GM19397 (cell line): ENCODE measurements around the gene MAN1A1.
"Not testable (repeated sequence)": the region's sequence is repeated elsewhere in the genome, so short reads cannot be mapped to it uniquely, and the experiment has no call there.

Experiments
- ATAC-seq: cut with Tn5 transposase; IDR thresholded peaks from one replicate; pipeline ENCODE4 v1.9.1; 2021; ENCODE audit warnings: mild to moderate bottlenecking, moderate library complexity; ENCODE audit not compliant: unreplicated experiment

Gene MAN1A1

DNA sequence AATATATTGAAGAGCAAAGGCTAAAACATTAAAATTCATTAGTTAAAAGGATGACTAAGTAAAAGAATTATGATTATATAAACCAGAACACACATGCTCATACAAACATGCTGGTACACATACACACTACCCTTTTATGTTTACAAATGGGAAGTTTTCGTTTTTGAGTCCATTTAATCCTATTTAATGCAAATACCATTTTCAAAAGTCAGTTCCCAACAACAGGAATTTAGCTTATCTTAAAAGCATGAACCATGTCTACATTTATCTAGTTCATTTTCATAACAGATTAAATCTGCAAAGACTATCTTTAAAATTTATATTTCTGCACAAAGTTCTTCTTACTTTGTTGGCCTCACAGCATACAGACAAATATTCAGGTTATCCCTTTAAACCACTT is 42.5 kb downstream of the MAN1A1 start:
- ATAC-seq = no peak

DNA sequence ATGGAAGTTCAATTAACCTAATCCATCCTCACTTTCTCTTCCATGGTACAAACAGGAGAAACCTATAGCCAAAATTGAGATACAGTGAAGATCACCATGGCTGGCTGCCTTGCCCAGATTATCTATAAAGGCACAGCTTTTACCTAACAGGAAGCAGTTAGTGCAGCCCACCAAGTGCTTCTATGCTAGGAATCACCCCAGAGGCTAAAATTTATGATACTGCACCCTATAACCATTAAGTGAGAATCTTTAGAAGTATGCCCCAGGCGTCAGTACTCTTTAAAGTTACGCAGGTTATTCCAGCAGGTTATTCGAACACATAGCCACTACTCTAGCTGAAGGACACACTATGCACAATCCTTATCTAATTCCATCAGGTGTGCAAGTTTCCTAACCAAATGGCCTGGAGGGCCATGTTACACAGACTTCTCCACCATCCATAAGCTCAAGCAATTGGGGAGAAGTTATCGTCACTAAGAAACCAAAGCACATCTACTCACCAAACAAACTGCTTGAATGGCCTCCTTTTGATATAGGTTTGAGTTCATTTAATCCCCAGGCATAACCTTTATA is 43.1 kb downstream of the MAN1A1 start:
- ATAC-seq = no peak

DNA sequence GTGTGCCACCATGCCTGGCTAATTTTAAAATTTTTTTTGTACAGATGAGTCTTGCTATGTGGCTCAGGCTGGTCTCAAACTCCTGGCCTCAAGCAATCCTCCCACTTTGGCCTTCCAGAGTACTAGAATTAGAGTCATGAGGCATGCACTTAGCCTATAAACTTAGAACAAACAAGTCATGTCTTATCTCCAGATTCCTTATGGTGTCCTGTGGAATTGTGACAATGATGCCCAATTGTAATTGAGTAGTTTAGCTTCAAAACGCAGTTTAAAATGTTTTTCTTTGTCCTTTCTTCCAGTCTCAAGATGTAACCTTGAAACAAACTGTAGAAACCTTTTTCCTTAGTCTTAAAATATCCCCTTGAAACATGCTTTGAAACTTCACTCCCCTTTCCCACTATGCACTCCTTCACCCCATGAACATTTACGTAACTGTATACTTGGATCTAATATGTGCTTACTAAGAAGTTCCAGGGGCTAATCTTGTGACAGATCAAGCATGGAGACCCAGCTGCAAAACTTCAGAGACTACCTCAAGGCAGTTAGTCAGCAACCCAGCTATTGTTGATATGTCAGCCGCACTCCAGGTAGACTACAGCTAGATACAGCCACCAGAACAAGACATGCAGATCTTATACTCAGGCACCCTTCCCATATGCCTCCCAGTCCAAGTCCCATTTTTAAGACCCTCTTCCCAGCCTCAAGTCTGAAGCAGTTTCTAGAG is 46.2 kb downstream of the MAN1A1 start:
- ATAC-seq = no peak

DNA sequence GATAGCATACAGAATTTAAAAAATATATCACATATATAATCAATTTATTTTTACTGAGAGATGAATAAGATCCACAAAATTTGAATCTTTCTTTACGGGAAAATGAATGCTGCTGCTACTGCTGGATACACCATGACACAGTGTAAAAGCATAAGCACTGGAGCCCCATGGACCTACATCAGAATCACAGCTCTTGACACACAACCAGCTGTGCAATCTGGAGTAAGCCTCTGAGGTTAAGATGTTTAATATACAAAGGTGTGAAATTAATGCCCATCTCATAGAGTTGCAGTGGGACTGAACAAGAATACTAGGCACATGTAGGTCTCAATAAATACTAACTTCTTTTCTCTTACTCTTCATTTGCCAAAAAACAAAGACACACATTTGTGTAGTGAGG is 48.1 kb downstream of the MAN1A1 start:
- no peak for ATAC-seq

DNA sequence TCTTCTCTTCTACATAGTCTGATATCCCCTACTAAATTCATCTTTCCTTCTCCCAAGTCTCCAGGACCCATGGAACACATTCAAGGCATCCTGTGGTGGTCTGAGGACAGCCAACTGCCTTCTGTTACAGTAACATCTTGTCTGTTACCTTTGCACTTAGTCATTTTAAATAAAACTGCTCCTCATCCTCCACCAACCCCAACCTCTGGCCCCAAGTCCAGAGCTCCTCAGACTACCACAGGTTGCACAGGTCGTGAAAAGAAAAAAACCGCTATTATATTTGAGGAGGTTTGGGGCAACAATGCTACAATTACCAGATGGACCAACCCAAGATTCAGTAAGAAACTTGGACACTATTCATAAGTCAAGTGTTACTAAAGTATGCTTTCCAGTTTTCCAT is 49.9 kb downstream of the MAN1A1 start:
- no peak for ATAC-seq

DNA sequence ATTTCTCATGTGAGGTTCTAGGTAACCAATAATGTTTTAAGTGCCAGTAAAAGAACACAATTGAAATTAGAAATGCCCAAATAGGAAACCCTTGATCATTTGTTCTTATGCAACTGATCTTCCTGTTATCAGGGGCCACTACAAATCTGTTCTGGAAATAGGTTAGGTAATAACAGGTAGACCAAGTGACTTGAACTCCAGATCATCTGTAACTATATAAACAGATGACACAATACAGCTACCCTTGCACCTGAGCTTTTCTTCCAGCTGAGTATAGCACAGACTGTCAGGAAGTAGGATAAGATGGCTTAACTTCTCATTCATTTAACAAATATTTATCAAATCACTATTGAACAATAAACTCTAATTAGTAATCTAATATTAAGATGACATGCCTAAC is 52.5 kb downstream of the MAN1A1 start:
- ATAC-seq = no peak

DNA sequence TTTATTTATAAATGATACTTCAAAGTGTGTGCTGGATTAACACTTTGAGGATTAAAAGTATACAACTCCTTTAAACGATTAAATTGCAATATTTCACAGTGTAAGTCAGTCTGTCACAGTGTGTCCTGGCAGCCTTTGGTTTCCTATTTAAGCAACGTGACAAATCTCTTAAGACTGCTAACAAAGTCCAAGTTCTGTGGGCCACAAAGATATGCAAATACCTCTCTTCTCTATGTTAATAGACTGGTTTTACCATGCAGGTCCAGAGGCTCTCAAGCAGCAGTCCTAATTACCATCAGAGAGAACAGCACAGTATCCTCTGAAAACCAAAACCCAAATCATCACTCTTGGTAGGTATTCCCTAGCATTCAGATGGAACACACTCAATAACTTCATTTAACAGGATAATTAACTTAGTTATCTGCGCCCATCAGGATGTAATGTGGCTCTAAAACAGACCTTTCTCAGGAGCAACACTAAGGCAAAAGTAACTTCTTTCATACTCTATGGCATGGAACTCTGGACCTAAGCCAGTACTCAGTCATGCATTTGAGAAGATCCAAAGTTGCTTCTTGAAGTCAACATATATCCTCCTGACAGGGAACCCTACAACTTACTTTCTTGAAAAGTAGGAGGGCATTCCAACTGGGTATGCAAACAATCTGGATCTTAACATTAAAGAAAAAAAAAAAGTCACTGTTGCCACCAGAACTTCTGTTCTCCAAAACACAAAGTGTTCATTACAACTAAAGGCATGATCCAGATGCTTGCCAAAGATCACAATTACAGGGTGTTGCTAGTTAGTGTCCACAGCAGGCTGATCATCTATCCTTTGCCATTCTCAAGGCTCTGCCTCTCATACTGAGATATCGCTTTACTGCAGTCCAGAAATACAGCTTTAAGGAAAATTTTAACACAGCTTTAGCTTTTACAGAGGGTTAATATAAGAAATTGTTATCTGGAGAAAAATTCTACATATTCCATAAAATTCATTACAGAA is 53.2 kb downstream of the MAN1A1 start:
- ATAC-seq = no peak

DNA sequence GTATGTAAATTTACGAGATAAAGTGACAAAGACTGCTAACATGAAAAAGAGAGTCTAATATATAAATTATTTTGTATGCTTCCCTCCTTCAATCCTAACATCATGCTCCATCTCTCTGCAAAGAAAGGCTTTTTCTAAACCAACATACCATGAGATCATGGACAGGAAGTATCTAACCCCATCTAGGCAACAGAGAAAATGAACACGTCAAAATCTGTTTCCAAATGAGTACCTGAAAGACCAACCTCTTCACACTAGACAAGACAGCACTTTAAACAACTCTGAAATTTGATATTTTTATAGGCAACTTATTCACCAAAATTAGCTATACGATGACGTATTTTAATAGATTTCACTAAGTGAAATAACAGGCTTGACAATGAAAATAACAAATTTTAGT is 54.6 kb downstream of the MAN1A1 start:
- ATAC-seq = no peak

DNA sequence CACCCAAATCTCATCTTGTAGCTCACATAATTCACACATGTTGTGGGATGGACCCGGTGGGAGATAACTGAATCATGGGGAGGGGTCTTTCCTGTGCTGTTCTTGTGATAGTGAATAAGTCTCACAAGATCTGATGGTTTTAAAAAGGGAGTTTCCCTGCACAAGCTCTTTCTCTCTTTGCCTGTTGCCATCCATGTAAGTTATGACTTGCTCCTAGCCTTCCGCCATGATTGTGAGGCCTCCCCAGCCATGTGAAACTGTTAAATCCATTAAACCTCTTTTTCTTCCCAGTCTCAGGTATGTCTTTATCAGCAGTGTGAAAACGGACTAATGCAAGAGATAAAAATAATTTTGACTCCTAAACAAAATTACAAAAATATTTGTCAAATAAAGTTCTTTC is 58.5 kb downstream of the MAN1A1 start:
- not testable (repeated sequence) for ATAC-seq

DNA sequence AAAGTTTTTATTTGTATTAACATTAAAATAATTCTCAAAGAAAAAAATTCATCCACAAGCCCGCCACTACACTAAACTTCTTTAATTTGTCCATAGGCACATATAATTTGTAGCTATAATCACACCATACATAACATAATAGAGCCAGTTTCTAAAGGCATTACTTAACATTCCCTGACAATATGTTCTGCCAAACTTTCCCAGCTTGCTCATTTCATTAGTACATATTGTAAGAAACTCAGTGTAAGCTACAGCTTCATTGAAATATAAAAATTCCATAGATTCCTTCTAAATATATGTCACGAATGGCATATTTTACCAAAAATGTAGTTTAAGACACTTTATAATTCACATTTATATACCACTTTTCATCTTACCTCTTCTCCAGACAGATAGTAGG is 59.3 kb downstream of the MAN1A1 start:
- ATAC-seq = no peak

DNA sequence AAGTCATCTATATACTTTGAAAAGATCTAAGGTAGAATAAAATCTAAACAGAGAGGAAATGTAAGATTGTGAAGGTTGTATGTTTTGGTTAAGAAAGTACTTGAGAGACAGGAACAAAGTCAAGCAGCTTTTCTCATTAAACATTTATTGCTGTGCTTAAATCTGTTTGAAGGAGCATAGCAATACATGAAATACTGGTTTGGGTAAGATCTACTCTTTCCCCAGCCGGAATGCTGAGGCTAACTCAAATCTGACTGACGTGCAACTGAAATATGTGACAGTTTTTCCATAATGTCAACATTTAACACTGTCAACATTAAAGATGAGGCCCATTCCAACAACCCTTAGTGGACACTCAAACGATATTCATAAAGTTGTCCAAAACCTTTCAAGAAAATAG is 59.9 kb downstream of the MAN1A1 start:
- no peak for ATAC-seq

DNA sequence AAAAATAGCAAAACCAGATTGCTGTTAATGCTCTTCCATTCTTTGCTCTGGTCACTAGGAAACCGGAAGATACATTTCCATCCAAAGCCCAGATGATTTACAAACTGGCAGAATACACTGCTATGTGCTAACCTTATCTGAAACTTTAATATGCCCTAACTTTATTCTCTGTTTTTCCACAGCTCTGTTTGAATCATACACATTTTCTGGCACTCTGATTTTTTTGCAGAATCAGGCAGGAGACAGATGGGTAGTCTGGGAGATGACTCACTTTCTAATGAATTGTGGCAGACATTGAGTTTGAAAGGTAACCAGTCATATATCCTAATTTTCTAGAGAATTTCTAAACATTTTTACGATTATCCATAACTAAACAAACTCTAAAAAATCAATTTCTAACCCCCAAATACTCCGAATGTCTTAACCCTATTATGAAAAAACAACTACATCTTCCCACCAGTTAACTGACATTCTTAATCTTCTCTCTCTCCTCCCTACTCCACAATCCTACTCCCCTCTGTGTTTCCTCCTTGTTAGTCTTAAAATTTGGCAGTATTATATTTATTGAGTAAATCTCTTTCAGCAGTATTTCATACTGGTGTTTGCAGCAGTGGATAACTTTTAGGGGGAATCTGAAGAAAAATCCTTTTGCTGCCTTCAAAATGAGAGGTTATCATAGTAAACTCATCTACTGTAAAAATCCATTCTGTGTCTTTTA is 63.5 kb downstream of the MAN1A1 start:
- ATAC-seq = no peak

DNA sequence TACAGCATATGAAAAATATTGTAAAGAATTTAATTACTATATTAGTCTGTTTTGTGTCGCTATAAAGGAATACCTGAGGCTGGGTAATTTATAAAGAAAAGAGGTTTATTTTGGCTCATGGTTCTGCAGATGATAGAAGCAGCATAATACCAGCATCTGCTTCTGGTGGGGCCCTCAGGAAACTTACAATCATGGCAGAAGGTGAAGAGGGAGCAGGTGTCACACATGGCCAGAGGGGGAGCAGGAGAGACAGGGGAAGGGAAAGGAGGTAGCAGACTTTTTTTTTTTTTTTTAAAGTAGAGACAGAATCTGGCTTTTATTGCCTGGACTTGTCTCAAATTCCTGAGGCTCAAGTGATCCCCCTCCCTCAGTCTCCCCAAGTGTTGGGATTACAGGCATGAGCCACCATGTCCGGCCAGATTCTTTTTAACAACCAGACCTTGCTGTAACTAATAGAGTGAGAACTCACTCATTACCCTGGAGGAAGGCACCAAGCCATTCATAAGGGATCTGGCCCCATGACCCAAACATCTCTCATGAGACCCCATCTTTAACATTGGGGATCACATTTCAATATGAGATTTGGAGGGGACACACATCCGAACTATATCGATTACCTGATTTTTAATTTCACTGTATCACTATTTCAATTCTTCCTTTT is 64.6 kb downstream of the MAN1A1 start:
- ATAC-seq = no peak

DNA sequence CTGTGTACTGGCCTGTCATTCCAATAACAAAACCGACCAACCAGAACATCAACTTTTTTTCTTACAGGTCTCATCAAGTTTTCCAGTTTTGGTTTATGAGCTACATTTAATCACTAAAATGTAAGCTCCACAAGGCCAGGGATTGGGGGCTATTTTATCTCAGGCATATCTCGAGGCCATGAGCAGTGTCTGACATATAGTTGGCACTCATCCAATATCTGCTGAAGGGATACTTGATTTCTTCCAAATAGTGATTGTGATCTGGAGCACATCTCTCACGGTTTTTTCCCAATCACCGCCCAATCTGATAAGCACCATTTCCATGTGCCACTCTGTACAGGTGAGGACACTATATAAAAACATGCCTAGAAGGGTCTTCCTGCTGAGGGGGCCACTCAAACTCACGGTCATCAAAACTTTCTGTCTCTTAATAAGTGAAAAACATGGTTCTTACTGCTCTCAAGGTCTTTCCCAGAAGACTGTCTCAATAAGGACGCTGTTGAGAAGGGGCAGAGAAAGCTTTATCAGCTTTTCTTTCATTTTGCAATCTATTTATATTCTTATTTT is 65.5 kb downstream of the MAN1A1 start:
- no peak for ATAC-seq

DNA sequence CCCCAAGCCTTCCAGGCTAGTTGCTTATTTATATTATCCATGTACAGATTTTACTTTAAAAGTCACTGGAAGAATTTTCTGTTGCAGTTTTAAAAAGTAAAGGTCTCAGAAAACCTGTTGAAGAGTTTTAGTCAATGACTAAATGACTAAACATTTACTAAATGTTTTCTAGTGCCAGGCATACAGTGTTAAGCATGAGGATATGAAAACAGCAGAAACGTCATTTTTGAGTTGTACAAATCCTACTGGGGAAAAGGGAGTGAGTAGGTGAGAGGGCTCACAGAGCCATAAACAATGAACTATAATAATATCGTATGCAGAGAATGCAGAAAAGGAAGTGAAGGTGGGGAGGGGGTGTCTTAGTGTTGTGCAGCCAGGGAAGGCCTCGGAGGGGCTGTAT is 66.3 kb downstream of the MAN1A1 start:
- no peak for ATAC-seq

DNA sequence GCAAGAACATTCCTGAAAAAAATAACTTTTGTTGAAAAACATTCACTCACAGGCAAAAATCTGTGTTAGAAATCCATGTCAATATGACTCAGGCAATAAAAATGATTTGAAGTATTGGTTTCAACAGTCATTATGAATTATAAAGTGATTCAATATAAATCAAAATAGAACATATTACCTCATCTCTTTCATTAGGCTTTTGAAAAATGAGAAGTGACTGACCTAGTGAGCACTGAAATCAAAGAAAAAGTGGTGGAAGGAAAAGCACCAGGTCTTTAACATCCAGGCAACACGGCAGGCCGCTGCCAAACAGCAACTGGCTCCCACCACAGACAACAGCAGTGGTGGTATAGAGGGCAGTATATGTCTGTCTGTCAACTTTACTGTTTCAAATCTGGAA is 68.9 kb downstream of the MAN1A1 start:
- no peak for ATAC-seq

DNA sequence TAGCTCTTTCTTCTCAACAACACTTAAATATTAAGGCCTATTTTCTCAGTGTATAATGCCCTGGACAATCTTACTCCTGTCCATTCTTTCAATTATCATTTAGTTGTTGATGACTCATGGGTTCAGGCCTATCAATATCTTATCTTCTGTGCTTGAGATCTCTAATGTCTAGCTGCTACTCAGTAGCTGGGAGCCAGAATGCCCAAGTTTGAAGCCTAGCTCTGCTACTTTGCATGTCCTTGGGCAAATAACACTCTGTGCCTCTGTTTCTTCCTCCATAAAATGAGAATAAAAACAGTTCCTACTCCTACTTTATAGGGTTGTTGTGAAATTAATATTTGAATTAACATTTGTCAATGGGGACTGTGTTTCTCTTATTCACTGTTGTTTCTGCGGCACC is 69.5 kb downstream of the MAN1A1 start:
- ATAC-seq = no peak

DNA sequence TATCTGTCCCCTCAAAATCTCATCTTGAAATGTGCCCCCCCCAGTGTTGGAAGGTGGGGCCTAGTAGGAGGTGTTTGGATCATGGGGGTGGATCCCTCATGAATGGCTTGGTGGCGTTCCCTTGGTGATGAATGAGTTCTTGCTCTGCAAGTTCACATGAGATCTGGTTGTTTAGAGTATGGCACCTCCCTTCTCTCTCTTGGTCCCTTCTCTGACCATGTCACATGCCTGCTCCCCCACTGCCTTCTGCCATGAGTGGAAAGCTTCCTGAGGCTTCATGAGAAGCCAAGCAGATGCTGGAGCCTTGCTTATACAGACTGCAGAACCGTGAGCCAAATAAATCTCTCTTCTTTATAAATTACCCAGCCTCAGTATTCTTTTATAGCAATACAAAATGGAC is 70.9 kb downstream of the MAN1A1 start:
- no peak for ATAC-seq

DNA sequence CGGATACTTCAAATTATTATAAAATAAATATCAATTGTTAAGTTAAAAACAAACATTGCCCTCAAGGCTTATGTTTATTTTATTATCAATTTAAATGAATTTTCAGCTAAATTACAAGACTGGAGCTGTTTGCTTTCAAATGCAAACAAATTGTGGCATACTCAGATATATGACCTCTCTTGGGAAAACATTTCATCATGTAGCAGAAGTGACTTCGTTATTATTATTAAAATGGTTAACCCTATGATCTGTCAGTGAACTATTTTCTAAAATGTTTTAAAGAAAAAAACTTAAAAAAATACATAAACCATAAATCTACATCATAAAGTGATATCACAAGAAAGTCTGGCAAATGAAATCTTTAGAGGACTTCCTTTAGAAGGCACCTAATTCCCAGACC is 72.5 kb downstream of the MAN1A1 start:
- no peak for ATAC-seq

DNA sequence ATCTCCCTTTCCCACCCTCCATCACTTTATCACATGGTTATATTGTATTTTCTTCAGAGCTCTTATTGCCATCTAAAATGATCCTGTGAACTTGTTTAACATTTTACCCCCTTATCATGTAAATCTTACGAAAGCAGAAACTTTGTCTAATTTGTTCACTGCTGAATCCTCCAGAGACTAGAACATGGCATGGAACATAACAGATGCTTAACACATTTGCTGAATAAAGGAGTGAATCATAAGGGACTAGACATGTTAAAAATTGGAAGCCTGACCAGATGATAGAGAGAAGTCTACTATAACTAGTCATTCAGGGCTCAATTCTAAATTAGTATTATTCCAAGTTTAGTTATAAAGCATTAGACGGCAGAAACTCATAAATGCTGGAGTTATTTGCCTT is 73.3 kb downstream of the MAN1A1 start:
- ATAC-seq = no peak
